Ishikawa (cell line): ENCODE data around the gene TIPRL.

ENCODE experiments used
- EP300 ChIP-seq: IDR thresholded peaks from 2 replicates; pipeline ENCODE4 v1.6.1; 2012; ENCODE audit warnings: borderline replicate concordance
- FOXM1 ChIP-seq: IDR thresholded peaks from 2 replicates; pipeline ENCODE4 v1.6.1; 2012; ENCODE audit warnings: low read depth, borderline replicate concordance

DNA sequence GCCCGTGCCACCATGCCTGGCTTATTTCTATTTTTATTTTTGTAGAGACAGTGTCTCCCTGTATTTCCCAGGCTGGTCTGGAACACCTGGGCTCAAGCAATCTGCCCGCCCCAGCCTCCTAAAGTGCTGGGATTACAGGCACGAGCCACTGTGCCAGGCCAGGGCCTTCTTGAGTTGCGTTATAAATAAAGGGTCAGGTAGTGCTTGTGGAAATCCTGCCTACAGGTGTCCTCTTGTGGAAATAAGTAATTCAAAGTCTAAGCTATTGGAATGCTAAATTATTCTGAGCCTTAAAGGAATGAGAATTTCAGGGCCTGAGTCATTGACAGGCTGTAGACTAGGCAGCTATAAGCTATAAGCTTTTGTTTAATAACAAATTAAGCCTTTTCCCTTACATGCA lies 38.9 kb downstream of the TIPRL start:
- TF ChIP-seq EP300 (no peak), FOXM1 (no peak)
